MCF 10A (cell line): ENCODE data around the gene ODAD4. TPM values are rescaled to one million over a fixed set of nuclear protein-coding genes. Genes with fewer than 3 reads are reported as not detected.

Experiments used
- BruUV-seq: library from RNA; stranded (reverse); fragments of 400-500 nt; replicated peaks from 2 replicates; lab custom pipeline; 2021; lab: Mats Ljungman, UMichigan
- CTCF ChIA-PET: fragments of 300-600 bp; sonication (Branson Sonifier 250); formaldehyde crosslinking; extraction: SDS; loops from one replicate; lab custom pipeline; 2021; ENCODE audit warnings: antibody characterized with exemption, inconsistent platforms; lab: Yijun Ruan, JAX
- POLR2A ChIA-PET: fragments of 300-600, 350-650 bp; sonication (Branson Sonifier 250); formaldehyde crosslinking; extraction: SDS; loops from one replicate; lab custom pipeline; 2020; ENCODE audit warnings: antibody characterized with exemption, inconsistent platforms; lab: Yijun Ruan, JAX
- DNase-seq: peaks from one replicate; pipeline ENCODE4 v3.0.0-alpha.2; 2018; ENCODE audit not compliant: unreplicated experiment
- H3K27ac Mint-ChIP-seq: one replicate; pipeline ENCODE4 v1.8.0; 2022; ENCODE audit warnings: mild to moderate bottlenecking, low read depth, mixed read lengths; ENCODE audit not compliant: unreplicated experiment
- H3K27me3 Mint-ChIP-seq: one replicate; pipeline ENCODE4 v1.8.0; 2022; ENCODE audit warnings: mixed read lengths; ENCODE audit not compliant: insufficient read depth, unreplicated experiment
- H3K36me3 Mint-ChIP-seq: one replicate; pipeline ENCODE4 v1.8.0; 2022; ENCODE audit warnings: mild to moderate bottlenecking, moderate library complexity, mixed read lengths; ENCODE audit not compliant: insufficient read depth, unreplicated experiment
- H3K4me1 Mint-ChIP-seq: one replicate; pipeline ENCODE4 v1.8.0; 2022; ENCODE audit warnings: mixed read lengths; ENCODE audit not compliant: insufficient read depth, unreplicated experiment
- H3K4me3 Mint-ChIP-seq: one replicate; pipeline ENCODE4 v1.8.0; 2022; ENCODE audit warnings: mild to moderate bottlenecking, moderate library complexity, mixed read lengths; ENCODE audit not compliant: unreplicated experiment
- H3K9me3 Mint-ChIP-seq: one replicate; pipeline ENCODE4 v1.8.0; 2022; ENCODE audit warnings: mixed read lengths; ENCODE audit not compliant: unreplicated experiment
- intact Hi-C: fragments of 100-400 bp; cut with micrococcal nuclease; formaldehyde crosslinking; loops from 2 replicates; pipeline ENCODE4 v1.14.1; 2022
- total RNA-seq: library from RNA; stranded (reverse); gene quantifications from 2 replicates; pipeline ENCODE4 v1.2.3, GENCODE V29; 2022
- TF ChIP-seq, protein P1 (sequence below): fragments of 200-600 bp; IDR thresholded peaks from one replicate; pipeline ENCODE4 v1.8.0; 2022; ENCODE audit warnings: antibody characterized with exemption, mild to moderate bottlenecking; ENCODE audit not compliant: unreplicated experiment

Gene ODAD4
- total RNA-seq, 1 experiment from 2014 or later, result 0.96 TPM

- BruUV-seq, result no TSS peak
- H3K27me3 Mint-ChIP-seq, result no peaks in the 10 kb centered on the region
- ChIA-PET POLR2A (interaction anchor here (0.6 to 2.3 kb wide), 4 partner anchors 11 to 327 kb away, joined by 3 to 6 read pairs (median 4); partner anchors contain the start of gene ACLY), CTCF (no interaction called here)
- intact Hi-C loops, result no loop called here
- no peak for DNase-seq
- no peaks in the 10 kb centered on the region for H3K4me1 Mint-ChIP-seq
- peaks cover 100% of the 10 kb centered on the region for H3K36me3 Mint-ChIP-seq
- TF ChIP-seq, protein P1, sequence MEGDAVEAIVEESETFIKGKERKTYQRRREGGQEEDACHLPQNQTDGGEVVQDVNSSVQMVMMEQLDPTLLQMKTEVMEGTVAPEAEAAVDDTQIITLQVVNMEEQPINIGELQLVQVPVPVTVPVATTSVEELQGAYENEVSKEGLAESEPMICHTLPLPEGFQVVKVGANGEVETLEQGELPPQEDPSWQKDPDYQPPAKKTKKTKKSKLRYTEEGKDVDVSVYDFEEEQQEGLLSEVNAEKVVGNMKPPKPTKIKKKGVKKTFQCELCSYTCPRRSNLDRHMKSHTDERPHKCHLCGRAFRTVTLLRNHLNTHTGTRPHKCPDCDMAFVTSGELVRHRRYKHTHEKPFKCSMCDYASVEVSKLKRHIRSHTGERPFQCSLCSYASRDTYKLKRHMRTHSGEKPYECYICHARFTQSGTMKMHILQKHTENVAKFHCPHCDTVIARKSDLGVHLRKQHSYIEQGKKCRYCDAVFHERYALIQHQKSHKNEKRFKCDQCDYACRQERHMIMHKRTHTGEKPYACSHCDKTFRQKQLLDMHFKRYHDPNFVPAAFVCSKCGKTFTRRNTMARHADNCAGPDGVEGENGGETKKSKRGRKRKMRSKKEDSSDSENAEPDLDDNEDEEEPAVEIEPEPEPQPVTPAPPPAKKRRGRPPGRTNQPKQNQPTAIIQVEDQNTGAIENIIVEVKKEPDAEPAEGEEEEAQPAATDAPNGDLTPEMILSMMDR, result no peak
- no peaks in the 10 kb centered on the region for H3K9me3 Mint-ChIP-seq
- no peak overlapping the region for H3K27ac Mint-ChIP-seq
- H3K4me3 Mint-ChIP-seq, result no peak overlapping the region
Measured at GRCh38 chr17:41985919-41986318, 55.5 kb downstream of the ODAD4 start.

- no peak for DNase-seq
- intact Hi-C loops, result no loop called here
- H3K4me1 Mint-ChIP-seq, result no peaks in the 10 kb centered on the region
- BruUV-seq, result no TSS peak
- no peaks in the 10 kb centered on the region for H3K9me3 Mint-ChIP-seq
- ChIA-PET CTCF (interaction anchor here (1.0 kb wide), 1 partner anchor 23 kb away, joined by 3 read pairs; no protein-coding TSS in a partner anchor), POLR2A (interaction anchor here (0.6 to 2.3 kb wide), 5 partner anchors 10 to 326 kb away, joined by 3 to 10 read pairs (median 4); partner anchors contain the start of gene CNP)
- peaks cover 100% of the 10 kb centered on the region for H3K36me3 Mint-ChIP-seq
- TF ChIP-seq, protein P1, result no peak
- no peak overlapping the region for H3K27ac Mint-ChIP-seq
- no peaks in the 10 kb centered on the region for H3K27me3 Mint-ChIP-seq
- H3K4me3 Mint-ChIP-seq, result no peak overlapping the region
Measured at GRCh38 chr17:41986634-41987033, 56.2 kb downstream of the ODAD4 start.

DNA sequence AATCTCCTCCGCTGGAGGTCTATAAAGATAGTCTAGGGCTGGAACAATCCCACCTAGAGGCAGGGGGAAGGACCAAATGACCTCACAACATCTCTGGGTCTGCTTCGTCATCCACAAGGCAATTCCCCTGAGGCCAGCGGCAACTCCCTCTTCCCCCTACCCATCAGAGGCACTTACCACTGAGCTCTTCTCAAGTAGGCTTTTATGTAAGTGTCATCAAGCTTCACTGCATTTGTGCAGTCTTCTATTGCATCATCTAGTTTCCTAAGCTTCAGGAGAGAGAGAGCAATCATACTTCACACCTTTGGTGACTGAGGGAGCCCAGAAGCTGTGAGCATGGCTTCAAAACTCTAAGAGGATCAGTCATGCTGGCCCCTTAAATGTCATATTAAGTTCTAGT lies 57.2 kb downstream of the ODAD4 start:
- ChIA-PET POLR2A (interaction anchor here (0.6 to 2.1 kb wide), 3 partner anchors 12 to 717 kb away, joined by 3 to 10 read pairs (median 3); no protein-coding TSS in a partner anchor), CTCF (interaction anchor here (0.7 kb wide), 1 partner anchor 157 kb away, joined by 3 read pairs; no protein-coding TSS in a partner anchor)
- H3K27ac Mint-ChIP-seq, result no peak overlapping the region
- no TSS peak for BruUV-seq
- H3K9me3 Mint-ChIP-seq, result no peaks in the 10 kb centered on the region
- H3K4me1 Mint-ChIP-seq, result no peaks in the 10 kb centered on the region
- no peaks in the 10 kb centered on the region for H3K27me3 Mint-ChIP-seq
- no peak overlapping the region for H3K4me3 Mint-ChIP-seq
- DNase-seq, result no peak
- TF ChIP-seq, protein P1, result no peak
- H3K36me3 Mint-ChIP-seq, result peaks cover 100% of the 10 kb centered on the region
- intact Hi-C loops, result no loop called here

DNA sequence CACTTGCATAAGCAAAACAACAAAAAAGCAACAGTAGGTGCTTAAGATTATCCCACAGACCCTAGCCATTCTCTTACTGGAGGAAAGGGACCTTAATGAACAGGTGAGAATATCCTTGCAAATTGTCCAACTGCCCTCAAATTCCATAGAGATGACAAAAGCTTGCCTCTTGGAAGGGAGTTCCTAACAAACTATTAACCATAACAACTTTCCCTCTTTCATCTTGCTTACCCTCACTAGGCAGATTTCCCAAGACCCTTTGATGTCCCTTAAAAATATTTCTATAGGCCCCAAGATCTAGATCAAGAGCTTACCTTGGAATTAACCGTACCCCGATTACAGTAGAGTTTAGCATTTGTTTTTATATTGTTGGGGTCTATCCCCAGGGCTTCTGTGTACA lies 58.0 kb downstream of the ODAD4 start:
- intact Hi-C loops, result no loop called here
- H3K36me3 Mint-ChIP-seq, result peaks cover 100% of the 10 kb centered on the region
- POLR2A ChIA-PET, result interaction anchor here (0.9 to 2.1 kb wide), 5 partner anchors 11 to 58 kb away, joined by 3 to 10 read pairs (median 3); partner anchors contain the start of gene ODAD4
- H3K9me3 Mint-ChIP-seq, result no peaks in the 10 kb centered on the region
- H3K4me1 Mint-ChIP-seq, result no peaks in the 10 kb centered on the region
- H3K27ac Mint-ChIP-seq, result no peak overlapping the region
- BruUV-seq, result TSS peak; percentile 3
- H3K27me3 Mint-ChIP-seq, result no peaks in the 10 kb centered on the region
- TF ChIP-seq, protein P1, result no peak
- DNase-seq, result no peak
- H3K4me3 Mint-ChIP-seq, result no peak overlapping the region
- CTCF ChIA-PET, result no interaction called here
